ENCODE measurements around the gene CASS4. TPM values are rescaled to one million over a fixed set of nuclear protein-coding genes. Genes with fewer than 3 reads are reported as not detected.
"Not testable (repeated sequence)": the region's sequence is repeated elsewhere in the genome, so short reads cannot be mapped to it uniquely, and the experiment has no call there.

Gene CASS4
- total RNA-seq, 1 donor from 2014 or later, result 2.3 TPM

GRCh38 chr20:56400001-56400640 is 11.9 kb upstream of the CASS4 start:
- Histone ChIP-seq H3K36me3 (ENCODE audit: insufficient read depth, low read length) (peaks cover 76% of the 10 kb centered on the region), H3K4me2 (ENCODE audit: low read length) (no peak overlapping the region)

GRCh38 chr20:56403465-56403864 is 8.6 kb upstream of the CASS4 start:
- peaks cover 10% of the 10 kb centered on the region for H3K36me3 Mint-ChIP-seq (ENCODE audit: low read depth, unreplicated experiment)

More at GRCh38 chr20:56400001-56400640, 11.9 kb upstream of the CASS4 start:
- no peaks in the 10 kb centered on the region for H3K9me3 ChIP-seq (ENCODE audit: insufficient read depth, low read depth, low read length)
- no peaks in the 10 kb centered on the region for H3K4me1 Mint-ChIP-seq (ENCODE audit: low read depth, unreplicated experiment)
- peaks cover 8% of the 10 kb centered on the region for H3K36me3 Mint-ChIP-seq (ENCODE audit: low read depth, unreplicated experiment)
- H3K27me3 ChIP-seq (ENCODE audit: insufficient read depth, low read length), result no peaks in the 10 kb centered on the region
- H4K20me1 ChIP-seq (ENCODE audit: insufficient read depth, low read length), result peaks cover 17% of the 10 kb centered on the region
- H3K27ac ChIP-seq (ENCODE audit: low read depth, low read length), result no peak overlapping the region
- TF ChIP-seq CTCF (IDR thresholded peaks at IDR 0.05; ENCODE audit: insufficient read depth, low read depth, low read length) (peak; percentile 88), EZH2 (IDR thresholded peaks at IDR 0.05; ENCODE audit: insufficient read depth, low read length) (no peak)
- no peak overlapping the region for H2AFZ ChIP-seq (ENCODE audit: low read depth, low read length)
- peaks cover 30% of the 10 kb centered on the region for H3K79me2 ChIP-seq (ENCODE audit: insufficient read depth, low read length)
- no peak overlapping the region for H3K4me3 Mint-ChIP-seq (ENCODE audit: unreplicated experiment)
- no peaks in the 10 kb centered on the region for H3K4me1 ChIP-seq (ENCODE audit: insufficient read depth, low read length)
- H3K27ac Mint-ChIP-seq (ENCODE audit: unreplicated experiment), result no peak overlapping the region
- DNase-seq (ENCODE audit: low read depth) (peak; percentile 46), FAIRE-seq (peak; percentile 23)
- H3K4me3 ChIP-seq (ENCODE audit: insufficient read depth, low read depth, low read length), result no peak overlapping the region
- H3K9ac ChIP-seq (ENCODE audit: low read length), result no peak overlapping the region
- no peaks in the 10 kb centered on the region for H3K27me3 Mint-ChIP-seq (ENCODE audit: low read depth, unreplicated experiment)
- H3K9me3 Mint-ChIP-seq (ENCODE audit: unreplicated experiment), result no peaks in the 10 kb centered on the region

GRCh38 chr20:56405356-56405755 is 6.7 kb upstream of the CASS4 start:
- not testable (repeated sequence) for H3K4me1 Mint-ChIP-seq (ENCODE audit: low read depth, unreplicated experiment); H3K4me1 ChIP-seq (ENCODE audit: insufficient read depth, low read length); H4K20me1 ChIP-seq (ENCODE audit: insufficient read depth, low read length); DNase-seq (ENCODE audit: low read depth); FAIRE-seq; H3K36me3 Mint-ChIP-seq (ENCODE audit: low read depth, unreplicated experiment); H3K4me3 Mint-ChIP-seq (ENCODE audit: unreplicated experiment); H3K27me3 ChIP-seq (ENCODE audit: insufficient read depth, low read length); H3K9me3 ChIP-seq (ENCODE audit: insufficient read depth, low read depth, low read length); H3K27me3 Mint-ChIP-seq (ENCODE audit: low read depth, unreplicated experiment); H3K4me2 ChIP-seq (ENCODE audit: low read length); H3K4me3 ChIP-seq (ENCODE audit: insufficient read depth, low read depth, low read length); H3K9me3 Mint-ChIP-seq (ENCODE audit: unreplicated experiment); H3K27ac ChIP-seq (ENCODE audit: low read depth, low read length); H3K9ac ChIP-seq (ENCODE audit: low read length); H3K27ac Mint-ChIP-seq (ENCODE audit: unreplicated experiment); H2AFZ ChIP-seq (ENCODE audit: low read depth, low read length)
- peaks cover 23% of the 10 kb centered on the region for H3K79me2 ChIP-seq (ENCODE audit: insufficient read depth, low read length)
- H3K36me3 ChIP-seq (ENCODE audit: insufficient read depth, low read length), result peaks cover 46% of the 10 kb centered on the region

More at GRCh38 chr20:56403465-56403864, 8.6 kb upstream of the CASS4 start:
- FAIRE-seq (no peak), DNase-seq (ENCODE audit: low read depth) (no peak)
- no peak overlapping the region for H2AFZ ChIP-seq (ENCODE audit: low read depth, low read length)
- no peaks in the 10 kb centered on the region for H3K27me3 ChIP-seq (ENCODE audit: insufficient read depth, low read length)
- no peak overlapping the region for H3K9ac ChIP-seq (ENCODE audit: low read length)
- peaks cover 62% of the 10 kb centered on the region for H3K36me3 ChIP-seq (ENCODE audit: insufficient read depth, low read length)
- H3K79me2 ChIP-seq (ENCODE audit: insufficient read depth, low read length), result peaks cover 25% of the 10 kb centered on the region
- Mint-ChIP-seq H3K4me3 (ENCODE audit: unreplicated experiment) (no peak overlapping the region), H3K4me1 (ENCODE audit: low read depth, unreplicated experiment) (no peaks in the 10 kb centered on the region), H3K27ac (ENCODE audit: unreplicated experiment) (no peak overlapping the region), H3K9me3 (ENCODE audit: unreplicated experiment) (no peaks in the 10 kb centered on the region), H3K27me3 (ENCODE audit: low read depth, unreplicated experiment) (no peaks in the 10 kb centered on the region)
- no peaks in the 10 kb centered on the region for H3K4me1 ChIP-seq (ENCODE audit: insufficient read depth, low read length)
- H3K4me2 ChIP-seq (ENCODE audit: low read length), result no peak overlapping the region
- no peak for TF ChIP-seq EZH2 (IDR thresholded peaks at IDR 0.05; ENCODE audit: insufficient read depth, low read length)
- no peak for TF ChIP-seq CTCF (IDR thresholded peaks at IDR 0.05; ENCODE audit: insufficient read depth, low read depth, low read length)
- H4K20me1 ChIP-seq (ENCODE audit: insufficient read depth, low read length), result peaks cover 16% of the 10 kb centered on the region
- no peaks in the 10 kb centered on the region for H3K9me3 ChIP-seq (ENCODE audit: insufficient read depth, low read depth, low read length)
- H3K4me3 ChIP-seq (ENCODE audit: insufficient read depth, low read depth, low read length), result no peak overlapping the region
- no peak overlapping the region for H3K27ac ChIP-seq (ENCODE audit: low read depth, low read length)

Data from astrocyte (in vitro differentiated cells and primary cell).